ENCODE data around the gene HS6ST3.
"Not testable (repeated sequence)": the region's sequence is repeated elsewhere in the genome, so short reads cannot be mapped to it uniquely, and the experiment has no call there.

HS6ST3 gene

DNA sequence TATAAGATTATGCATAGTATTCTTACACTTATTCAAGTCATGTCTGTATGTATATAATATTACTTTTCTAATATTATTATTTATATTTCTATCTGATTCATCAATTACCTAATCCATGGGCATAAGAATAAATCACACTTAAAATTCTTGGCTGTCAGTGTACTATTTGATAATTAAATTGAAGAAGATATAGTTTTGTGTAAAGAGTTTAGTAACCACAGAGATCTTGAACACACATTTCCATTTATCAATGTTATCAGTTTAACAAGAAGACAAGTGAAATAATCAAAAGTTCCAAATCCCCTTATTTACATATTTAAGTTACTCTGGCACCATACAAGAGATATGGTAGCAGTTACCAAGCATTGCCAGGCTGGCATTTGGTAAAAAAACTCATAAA lies 659.9 kb downstream of the HS6ST3 start:
- no peak for FAIRE-seq

DNA sequence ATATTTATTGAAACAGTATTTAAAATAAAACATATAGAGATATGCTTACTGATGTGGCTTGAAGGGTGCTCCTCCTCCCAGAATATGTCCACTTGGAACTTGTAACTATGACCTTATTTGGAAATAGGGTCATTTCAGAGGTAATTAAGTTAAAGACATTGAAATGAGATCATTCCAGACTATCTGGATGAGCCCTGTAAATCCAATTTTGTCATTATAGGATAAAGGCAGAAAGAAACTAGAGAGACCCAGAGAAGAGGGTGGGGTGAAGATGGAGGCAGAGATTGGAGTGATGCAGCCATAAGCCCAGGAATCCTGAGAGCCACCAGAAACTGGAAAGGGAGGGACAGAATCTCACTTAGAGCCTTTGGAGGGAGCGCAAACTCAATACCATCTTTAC lies 661.2 kb downstream of the HS6ST3 start:
- no peak for FAIRE-seq

GRCh38 chr13:96762876-96763275 lies 673.0 kb downstream of the HS6ST3 start:
- FAIRE-seq, result no peak

DNA sequence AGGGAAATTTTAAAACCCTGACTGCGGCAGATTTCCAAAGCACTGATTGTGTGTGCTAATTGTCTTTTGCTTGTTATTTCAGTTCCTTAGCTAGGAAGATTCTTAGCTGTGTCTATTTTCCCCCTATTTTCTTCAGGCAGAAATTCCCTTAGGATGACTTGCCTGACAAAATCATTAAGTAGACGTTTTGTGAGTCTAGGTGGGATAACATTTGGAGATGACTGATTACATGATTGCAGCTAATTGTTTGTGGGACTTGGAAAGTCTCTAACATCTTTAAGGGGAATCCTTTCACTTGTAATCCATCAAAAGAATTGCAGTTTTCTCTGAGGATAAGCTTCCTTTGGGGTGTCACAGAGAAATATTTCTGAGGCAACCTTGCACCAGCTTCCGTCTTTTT lies 676.4 kb downstream of the HS6ST3 start:
- no peak for FAIRE-seq

DNA sequence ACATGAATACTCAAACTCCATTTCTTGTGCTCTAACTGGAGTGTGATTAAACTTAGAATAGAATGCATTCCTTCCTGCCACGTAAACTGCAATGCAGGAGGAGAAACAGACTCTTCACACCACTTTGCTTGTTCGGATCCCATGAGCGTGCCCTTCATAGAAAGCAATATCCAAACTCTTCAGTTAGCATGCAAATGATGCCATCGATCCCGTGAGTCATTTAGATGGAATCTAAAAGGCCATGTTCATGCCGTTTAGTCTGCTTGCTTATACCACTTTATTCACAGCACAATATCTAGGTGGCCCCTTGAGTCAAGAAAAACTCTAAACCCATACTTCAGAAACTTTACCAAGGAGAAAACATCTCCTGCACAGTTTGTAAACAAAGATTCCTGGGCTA lies 678.6 kb downstream of the HS6ST3 start:
- no peak for FAIRE-seq

DNA sequence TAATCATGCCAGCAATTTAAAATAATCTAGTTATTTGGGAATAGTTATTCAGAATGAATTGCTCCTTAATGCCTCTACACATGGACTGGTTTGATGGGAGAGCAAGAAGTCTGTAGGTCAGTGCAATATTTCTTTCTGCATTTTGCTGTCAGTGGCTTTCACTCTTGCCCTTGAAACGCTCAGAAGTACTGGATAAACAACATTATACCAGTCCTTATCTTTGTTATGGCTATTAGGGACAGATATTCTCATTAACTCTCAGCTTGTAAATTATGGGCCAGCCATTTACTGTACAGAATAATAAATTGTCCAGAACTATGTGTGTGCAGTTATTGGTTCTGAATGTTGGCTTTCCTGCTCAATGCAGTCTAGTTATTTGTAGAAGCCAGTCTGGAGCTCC lies 680.0 kb downstream of the HS6ST3 start:
- no peak for FAIRE-seq

DNA sequence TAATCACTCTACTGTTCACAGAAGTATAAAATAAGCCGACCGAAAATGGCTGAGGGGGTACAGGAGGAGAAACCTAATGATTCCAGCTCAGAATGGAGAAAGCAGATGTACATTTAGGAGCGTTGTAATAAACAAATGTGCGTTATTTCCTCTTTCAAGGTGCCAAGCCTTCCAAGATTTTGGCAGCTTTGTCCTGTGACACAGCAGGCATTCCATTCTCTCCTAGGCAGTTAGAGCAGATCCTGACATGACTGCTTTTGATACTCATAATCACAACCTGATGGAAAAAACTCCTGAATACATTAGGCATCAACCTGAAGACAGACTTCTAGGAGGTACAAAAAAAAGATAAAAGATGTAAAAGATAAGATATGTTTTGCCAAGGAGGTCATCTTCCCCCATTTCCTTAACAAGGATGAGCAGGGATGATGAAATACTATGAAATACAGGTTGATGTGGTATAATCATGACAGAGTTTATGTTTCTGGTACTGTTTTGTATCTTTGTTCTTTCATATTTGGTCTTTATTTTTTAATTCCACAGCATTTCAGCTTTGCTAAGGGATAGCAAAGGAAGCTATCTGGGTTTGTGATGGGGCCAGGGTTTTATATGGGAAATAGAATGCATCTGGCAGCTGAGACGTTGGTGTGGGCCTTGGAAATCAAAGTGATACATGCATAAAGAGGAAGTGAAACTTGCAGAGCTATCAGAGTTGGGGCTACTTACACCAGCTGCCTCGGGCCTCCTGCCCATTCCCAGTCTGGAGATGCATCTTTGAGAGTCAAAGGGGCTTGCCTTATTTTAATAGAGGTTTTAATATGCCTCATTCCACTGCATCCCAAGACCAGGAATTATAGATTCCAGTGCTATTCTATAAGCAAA lies 681.8 kb downstream of the HS6ST3 start:
- no peak for FAIRE-seq

GRCh38 chr13:96772426-96772825 lies 682.5 kb downstream of the HS6ST3 start:
- no peak for FAIRE-seq

DNA sequence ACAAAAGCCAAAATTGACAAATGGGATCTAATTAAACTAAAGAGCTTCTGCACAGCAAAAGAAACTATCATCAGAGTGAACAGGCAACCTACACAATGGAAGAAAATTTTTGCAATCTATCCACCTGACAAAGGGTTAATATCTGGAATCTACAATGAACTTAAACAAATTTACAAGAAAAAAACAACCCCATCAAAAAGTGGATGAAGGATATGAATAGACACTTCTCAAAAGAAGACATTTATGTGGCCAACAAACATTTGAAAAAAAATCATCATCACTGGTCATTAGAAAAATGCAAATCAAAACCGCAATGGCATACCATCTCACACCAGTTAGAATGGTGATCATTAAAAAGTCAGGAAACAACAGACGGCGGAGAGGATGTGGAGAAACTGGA lies 688.4 kb downstream of the HS6ST3 start:
- FAIRE-seq, result not testable (repeated sequence)

GRCh38 chr13:96779691-96780090 lies 689.8 kb downstream of the HS6ST3 start:
- no peak for FAIRE-seq

DNA sequence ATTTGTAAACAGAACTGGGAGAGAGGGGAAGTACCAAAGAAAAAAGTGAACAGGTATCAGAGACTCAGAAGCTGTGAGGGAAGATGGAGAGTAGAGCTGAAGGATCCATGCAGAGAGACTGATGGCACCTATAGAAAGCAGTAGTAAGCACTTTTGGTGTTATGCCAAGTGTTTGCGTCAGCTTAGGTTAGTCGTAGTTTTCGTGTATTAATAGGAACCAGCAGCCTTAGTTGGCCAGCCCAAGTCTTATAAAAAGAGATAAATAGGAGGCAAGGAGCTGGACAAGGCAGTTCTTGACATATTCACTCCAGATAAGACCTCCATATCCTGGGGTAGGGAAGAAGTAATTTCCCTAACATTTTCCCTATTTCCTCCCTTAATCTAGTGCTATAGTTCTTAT lies 690.2 kb downstream of the HS6ST3 start:
- FAIRE-seq, result no peak

DNA sequence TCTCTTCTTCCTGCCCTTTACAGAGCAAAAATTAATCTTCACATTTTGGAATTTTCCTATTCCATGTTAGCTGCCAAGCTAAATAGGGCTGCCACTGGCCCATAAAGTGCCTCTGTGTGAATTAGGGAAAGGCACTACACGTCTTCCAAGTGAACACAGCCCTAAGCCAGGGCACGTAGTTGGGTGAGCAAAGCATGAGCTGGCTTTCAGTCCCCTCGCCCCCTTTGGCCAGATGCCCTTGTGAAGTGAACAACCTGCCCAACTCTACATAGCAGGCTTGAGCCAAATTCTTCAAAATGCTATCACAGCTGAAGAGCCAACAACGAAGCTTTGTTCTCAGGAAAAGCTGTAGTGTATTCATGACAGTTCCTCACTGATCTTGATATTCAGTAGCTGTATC lies 691.2 kb downstream of the HS6ST3 start:
- no peak for FAIRE-seq

- FAIRE-seq, result no peak
Measured at GRCh38 chr13:96782186-96782585, 692.3 kb downstream of the HS6ST3 start.

DNA sequence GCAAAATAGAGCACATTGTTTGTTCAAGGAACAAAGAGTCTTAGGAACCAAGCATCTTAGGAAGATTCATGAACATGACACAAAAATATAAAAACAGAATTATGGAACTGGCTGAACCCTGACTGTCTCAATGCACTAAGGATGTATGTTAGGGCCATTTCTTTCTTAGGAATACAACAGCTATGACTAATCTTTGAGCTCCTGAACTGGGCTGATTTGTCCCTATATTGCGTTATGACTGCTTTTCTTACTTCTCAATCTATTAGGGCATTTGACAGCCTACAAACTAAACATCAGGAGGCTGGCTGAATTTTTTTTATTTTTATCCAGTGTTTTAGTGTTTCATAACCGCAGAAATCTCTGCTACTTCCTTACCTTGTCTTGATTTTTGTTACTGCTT lies 693.1 kb downstream of the HS6ST3 start:
- no peak for FAIRE-seq

DNA sequence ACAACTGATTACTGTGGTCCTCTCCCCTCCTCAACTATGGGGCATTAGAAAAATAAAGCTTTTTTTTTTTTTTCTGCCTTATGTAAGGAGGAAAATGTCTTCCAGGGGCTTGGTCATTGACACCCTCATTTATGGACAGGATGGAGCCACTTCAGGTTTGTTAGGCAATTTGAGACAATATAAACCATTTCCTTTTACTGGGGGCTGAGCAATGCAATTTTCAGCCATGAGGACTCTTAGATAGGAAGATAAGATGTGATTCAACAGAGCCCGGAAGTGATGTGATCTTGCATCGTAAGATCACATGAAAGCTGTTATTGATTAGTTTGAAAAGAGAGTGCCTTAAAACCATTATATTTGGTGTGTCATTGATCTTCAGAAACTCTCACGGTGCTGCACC lies 693.6 kb downstream of the HS6ST3 start:
- FAIRE-seq, result no peak

GRCh38 chr13:96785986-96786385 lies 696.1 kb downstream of the HS6ST3 start:
- FAIRE-seq, result no peak

GRCh38 chr13:96792188-96792587 lies 702.3 kb downstream of the HS6ST3 start:
- FAIRE-seq, result no peak

DNA sequence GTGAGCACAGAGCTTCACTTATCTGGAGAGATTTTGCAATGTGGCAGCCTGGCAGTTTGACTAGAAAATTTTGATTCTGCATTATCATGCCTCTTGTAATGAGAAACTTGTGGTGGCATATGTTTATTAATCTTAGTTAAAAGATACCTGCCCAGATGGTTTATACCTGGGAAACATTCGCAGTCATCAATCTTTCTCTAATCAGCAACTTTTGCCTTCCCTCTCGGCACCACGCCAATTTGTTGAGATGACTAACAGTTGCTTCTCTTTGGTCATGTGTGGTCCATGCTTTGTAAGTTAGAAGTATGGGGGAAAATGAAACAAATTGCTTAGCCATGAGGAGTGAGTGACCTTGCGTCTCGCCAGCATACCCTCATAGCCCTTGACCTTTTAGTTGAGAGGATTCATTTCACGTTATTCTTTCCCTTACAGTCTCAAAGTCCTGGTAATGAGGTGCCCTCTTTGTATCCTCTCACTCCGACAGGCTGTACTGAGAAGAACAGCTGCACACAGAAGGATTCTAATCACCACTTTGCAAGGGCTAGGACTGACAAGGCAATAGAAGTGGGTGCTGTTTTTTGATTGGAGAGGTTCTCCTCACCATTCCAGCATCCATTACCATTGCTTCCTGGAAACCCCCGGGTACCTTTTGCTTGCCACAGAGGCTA lies 703.0 kb downstream of the HS6ST3 start:
- FAIRE-seq, result no peak

DNA sequence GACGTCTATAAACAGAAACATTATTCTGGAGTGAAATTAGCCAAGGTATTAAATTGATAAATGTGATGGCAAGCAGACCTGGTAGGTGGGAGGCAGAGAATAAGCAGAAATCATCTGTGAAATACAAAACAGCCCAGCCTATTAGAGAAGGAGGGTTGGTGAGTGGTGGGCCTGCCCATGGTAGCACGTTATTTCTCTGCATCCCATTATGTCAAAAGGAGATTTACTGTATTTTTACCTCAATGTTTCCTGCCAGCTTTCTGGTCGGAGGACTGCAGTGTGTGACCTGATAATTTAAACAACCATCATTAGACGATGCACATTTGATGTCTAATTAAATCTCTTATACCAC lies 703.5 kb downstream of the HS6ST3 start:
- FAIRE-seq, result no peak

GRCh38 chr13:96794669-96795068 lies 704.8 kb downstream of the HS6ST3 start:
- no peak for FAIRE-seq

- FAIRE-seq, result no peak
Measured at GRCh38 chr13:96795670-96796069, 705.8 kb downstream of the HS6ST3 start.

DNA sequence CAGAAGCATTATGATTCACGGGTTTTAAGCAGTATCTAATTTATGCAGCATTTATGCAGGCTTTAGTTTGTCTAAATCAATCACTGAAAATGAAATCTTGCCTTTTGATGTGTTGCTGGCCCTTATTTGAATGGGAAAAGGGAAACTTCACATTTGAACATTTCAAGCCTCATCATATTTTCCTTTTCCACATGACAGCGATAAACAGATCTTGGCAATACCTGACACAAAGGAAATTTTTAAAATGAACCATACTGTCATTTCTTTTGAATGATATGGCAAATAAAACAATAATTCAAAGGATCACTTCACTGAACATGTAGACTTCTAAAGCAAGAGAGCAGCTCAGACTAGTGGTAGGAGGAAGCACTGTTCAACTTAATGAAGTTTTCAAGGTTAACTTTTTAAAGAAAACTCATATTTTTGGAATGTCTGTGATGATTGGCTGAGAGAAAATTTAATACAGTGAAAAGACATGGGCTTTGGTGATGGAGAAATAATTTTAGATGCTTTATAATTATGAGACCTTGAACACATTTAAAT lies 706.3 kb downstream of the HS6ST3 start:
- FAIRE-seq, result no peak

GRCh38 chr13:96797136-96797535 lies 707.2 kb downstream of the HS6ST3 start:
- FAIRE-seq, result no peak

GRCh38 chr13:96803456-96804100 lies 713.7 kb downstream of the HS6ST3 start:
- no peak for FAIRE-seq
